ENCODE data around the gene C1orf159. TPM values are rescaled to one million over a fixed set of nuclear protein-coding genes. Genes with fewer than 3 reads are reported as not detected.

C1orf159 gene
- total and polyA plus RNA-seq, 9 of the 15 experiments (the other 6 are each of a cell fraction or from before 2014, with no cell fraction given) = 0.28 to 54.9 (median 10.6) TPM

GRCh38 chr1:1063945-1064831, 51.7 kb downstream of the C1orf159 start (continued):
- TF ChIP-seq, protein P1, sequence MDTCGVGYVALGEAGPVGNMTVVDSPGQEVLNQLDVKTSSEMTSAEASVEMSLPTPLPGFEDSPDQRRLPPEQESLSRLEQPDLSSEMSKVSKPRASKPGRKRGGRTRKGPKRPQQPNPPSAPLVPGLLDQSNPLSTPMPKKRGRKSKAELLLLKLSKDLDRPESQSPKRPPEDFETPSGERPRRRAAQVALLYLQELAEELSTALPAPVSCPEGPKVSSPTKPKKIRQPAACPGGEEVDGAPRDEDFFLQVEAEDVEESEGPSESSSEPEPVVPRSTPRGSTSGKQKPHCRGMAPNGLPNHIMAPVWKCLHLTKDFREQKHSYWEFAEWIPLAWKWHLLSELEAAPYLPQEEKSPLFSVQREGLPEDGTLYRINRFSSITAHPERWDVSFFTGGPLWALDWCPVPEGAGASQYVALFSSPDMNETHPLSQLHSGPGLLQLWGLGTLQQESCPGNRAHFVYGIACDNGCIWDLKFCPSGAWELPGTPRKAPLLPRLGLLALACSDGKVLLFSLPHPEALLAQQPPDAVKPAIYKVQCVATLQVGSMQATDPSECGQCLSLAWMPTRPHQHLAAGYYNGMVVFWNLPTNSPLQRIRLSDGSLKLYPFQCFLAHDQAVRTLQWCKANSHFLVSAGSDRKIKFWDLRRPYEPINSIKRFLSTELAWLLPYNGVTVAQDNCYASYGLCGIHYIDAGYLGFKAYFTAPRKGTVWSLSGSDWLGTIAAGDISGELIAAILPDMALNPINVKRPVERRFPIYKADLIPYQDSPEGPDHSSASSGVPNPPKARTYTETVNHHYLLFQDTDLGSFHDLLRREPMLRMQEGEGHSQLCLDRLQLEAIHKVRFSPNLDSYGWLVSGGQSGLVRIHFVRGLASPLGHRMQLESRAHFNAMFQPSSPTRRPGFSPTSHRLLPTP (IDR thresholded peaks at IDR 0.05; ENCODE audit: borderline replicate concordance, extremely low read depth, insufficient read length) = no peak
- TF ChIP-seq SOX6 (IDR thresholded peaks at IDR 0.05) = peak; percentile 48; the same call in 1 of the 2 replicates
- TF ChIP-seq CTBP1 (IDR thresholded peaks at IDR 0.05; ENCODE audit: borderline replicate concordance) = peak; percentile 87
- no peak for TF ChIP-seq SMAD1 (IDR thresholded peaks at IDR 0.05; ENCODE audit: low read depth, low read length, partially characterized antibody)
- TF ChIP-seq ETV1 (tag; conservative IDR thresholded peaks at IDR 0.05; ENCODE audit: low read depth) = no peak
- no peak for TF ChIP-seq NR2F6 (CRISPR knock-in tag; IDR thresholded peaks at IDR 0.05)
- peak; percentile 79 for TF ChIP-seq FIP1L1 (IDR thresholded peaks at IDR 0.05; ENCODE audit: low read depth, low read length, poor library complexity, severe bottlenecking)
- peak; percentile 81 for TF ChIP-seq ETV5 (CRISPR knock-in tag; IDR thresholded peaks at IDR 0.05; ENCODE audit: low read depth)
- peak; percentile 90 for TF ChIP-seq CXXC5 (CRISPR knock-in tag; IDR thresholded peaks at IDR 0.05)
- TF ChIP-seq GTF2E2 (tag; IDR thresholded peaks at IDR 0.05) = no peak
- TF ChIP-seq DEAF1 (CRISPR knock-in tag; IDR thresholded peaks at IDR 0.05) = peak; percentile 90
- no peak for TF ChIP-seq FOXO4 (CRISPR knock-in tag; IDR thresholded peaks at IDR 0.05)
- TF ChIP-seq CBFA2T3 (IDR thresholded peaks at IDR 0.05) = peak; percentile 55
- TF ChIP-seq MAX (CRISPR knock-in tag; IDR thresholded peaks at IDR 0.05) = peak; percentile 74
- TF ChIP-seq SUPT5H (IDR thresholded peaks at IDR 0.05) = no peak
- no peak for TF ChIP-seq ELF4 (CRISPR knock-in tag; IDR thresholded peaks at IDR 0.05)
- TF ChIP-seq MAFG (tag; conservative IDR thresholded peaks at IDR 0.05) = no peak
